HepG2 (cell line): Measurements from ENCODE around the gene NR2F6. TPM values are rescaled to one million over a fixed set of nuclear protein-coding genes. Genes with fewer than 3 reads are reported as not detected.

Experiments
- CENPBD1 ChIP-seq: sonication (generic); formaldehyde crosslinking; IDR thresholded peaks from 2 replicates; pipeline ENCODE4 v1.8.0; 2022; ENCODE audit warnings: missing genetic modification reagents, low read depth, mild to moderate bottlenecking, borderline replicate concordance
- ETS1 ChIP-seq: sonication (generic); formaldehyde crosslinking; IDR thresholded peaks from 2 replicates; pipeline ENCODE4 v1.4.0; 2020; ENCODE audit warnings: missing genetic modification reagents
- KDM5B ChIP-seq: sonication (generic); formaldehyde crosslinking; IDR thresholded peaks from 2 replicates; pipeline ENCODE4 v1.4.0; 2020; ENCODE audit warnings: missing genetic modification reagents, mild to moderate bottlenecking, borderline replicate concordance
- KMT2B ChIP-seq: IDR thresholded peaks from 2 replicates; pipeline ENCODE4 v1.6.1; 2016; ENCODE audit warnings: missing genetic modification reagents, missing compliant biosample characterization
- MEIS2 ChIP-seq: sonication (generic); formaldehyde crosslinking; IDR thresholded peaks from 2 replicates; pipeline ENCODE4 v1.9.0; 2021; ENCODE audit warnings: mild to moderate bottlenecking, missing genetic modification reagents
- MTA1 ChIP-seq: sonication (generic); formaldehyde crosslinking; IDR thresholded peaks from 2 replicates; pipeline ENCODE4 v1.4.0; 2020; ENCODE audit warnings: missing genetic modification reagents, mild to moderate bottlenecking, borderline replicate concordance
- RAD21 ChIP-seq: fragments of 450-650 bp; formaldehyde crosslinking; IDR thresholded peaks from 2 replicates; pipeline ENCODE4 v1.5.0; 2020; ENCODE audit warnings: mild to moderate bottlenecking
- RCOR2 ChIP-seq: IDR thresholded peaks from 2 replicates; pipeline ENCODE4 v1.6.1; 2016; ENCODE audit warnings: missing biosample characterization, missing genetic modification reagents
- TGIF2 ChIP-seq: IDR thresholded peaks from 2 replicates; pipeline ENCODE4 v1.6.1; 2016; ENCODE audit warnings: control low read depth, missing compliant biosample characterization
- WIZ ChIP-seq: sonication (generic); formaldehyde crosslinking; IDR thresholded peaks from 2 replicates; pipeline ENCODE4 v1.5.1; 2020; ENCODE audit warnings: mild to moderate bottlenecking, missing genetic modification reagents
- ZNF256 ChIP-seq: sonication (generic); formaldehyde crosslinking; conservative IDR thresholded peaks from 2 replicates; pipeline ENCODE4 v1.4.0; 2020; ENCODE audit warnings: missing genetic modification reagents
- ZNF30 ChIP-seq: sonication (generic); formaldehyde crosslinking; IDR thresholded peaks from 2 replicates; pipeline ENCODE4 v1.5.0; 2020; ENCODE audit warnings: mild to moderate bottlenecking, missing genetic modification reagents
- ZNF329 ChIP-seq: sonication (generic); formaldehyde crosslinking; IDR thresholded peaks from 2 replicates; pipeline ENCODE4 v1.9.0; 2021; ENCODE audit warnings: low read depth, mild to moderate bottlenecking, missing genetic modification reagents
- ZNF431 ChIP-seq: sonication (generic); formaldehyde crosslinking; IDR thresholded peaks from 2 replicates; pipeline ENCODE4 v1.9.0; 2022; ENCODE audit warnings: missing genetic modification reagents, low read depth, mild to moderate bottlenecking, borderline replicate concordance
- ZNF484 ChIP-seq: sonication (generic); formaldehyde crosslinking; IDR thresholded peaks from 2 replicates; pipeline ENCODE4 v1.5.1; 2020; ENCODE audit warnings: mild to moderate bottlenecking, low read depth, missing genetic modification reagents, borderline replicate concordance
- polyA plus RNA-seq, 8 experiments: library from polyadenylated mRNA; depleted of rRNA in 3 of 8; stranded (reverse) in 7 of 8; unstranded in 1 of 8; fragments of >200 nt; fragmentation: Illumina TruSeq in 4 of 8; extraction: Trizol in 4 of 8; gene quantifications; 2 replicates each; pipeline versions ENCODE4 v1.2.1 to v1.2.3, GENCODE V29; 2011 to 2016; ENCODE audit warnings: low read depth in 4 of 8, missing spikeins in 1 of 8, mixed read lengths in 1 of 8; ENCODE audit not compliant: insufficient read depth in 1 of 8
- total RNA-seq, 5 experiments: library from RNA; depleted of rRNA; stranded (reverse); fragments of >200 nt; fragmentation: Illumina TruSeq; extraction: Trizol; gene quantifications; 2 replicates each; pipeline ENCODE4 v1.2.3, GENCODE V29; 2016; ENCODE audit warnings: low read depth in 1 of 5
- TF ChIP-seq, protein P1 (sequence below): sonication (generic); formaldehyde crosslinking; IDR thresholded peaks from 2 replicates; pipeline ENCODE4 v1.8.1; 2022; ENCODE audit warnings: mild to moderate bottlenecking, missing genetic modification reagents
- TF ChIP-seq, protein P2 (sequence below), 2 experiments: sonication (generic) in 1 of 2; formaldehyde crosslinking in 1 of 2; IDR thresholded peaks; 2 replicates each; pipeline versions ENCODE4 v1.4.0 to v1.6.1; 2018 to 2020; ENCODE audit warnings: missing genetic modification reagents in 2 of 2, borderline replicate concordance in 1 of 2, low read depth in 1 of 2, mild to moderate bottlenecking in 1 of 2, missing biosample characterization in 1 of 2

Gene NR2F6
- total and polyA plus RNA-seq, 2 of the 13 experiments (the other 11 are each of a cell fraction or from before 2014, with no cell fraction given) = 30.9 to 72.4 TPM

DNA sequence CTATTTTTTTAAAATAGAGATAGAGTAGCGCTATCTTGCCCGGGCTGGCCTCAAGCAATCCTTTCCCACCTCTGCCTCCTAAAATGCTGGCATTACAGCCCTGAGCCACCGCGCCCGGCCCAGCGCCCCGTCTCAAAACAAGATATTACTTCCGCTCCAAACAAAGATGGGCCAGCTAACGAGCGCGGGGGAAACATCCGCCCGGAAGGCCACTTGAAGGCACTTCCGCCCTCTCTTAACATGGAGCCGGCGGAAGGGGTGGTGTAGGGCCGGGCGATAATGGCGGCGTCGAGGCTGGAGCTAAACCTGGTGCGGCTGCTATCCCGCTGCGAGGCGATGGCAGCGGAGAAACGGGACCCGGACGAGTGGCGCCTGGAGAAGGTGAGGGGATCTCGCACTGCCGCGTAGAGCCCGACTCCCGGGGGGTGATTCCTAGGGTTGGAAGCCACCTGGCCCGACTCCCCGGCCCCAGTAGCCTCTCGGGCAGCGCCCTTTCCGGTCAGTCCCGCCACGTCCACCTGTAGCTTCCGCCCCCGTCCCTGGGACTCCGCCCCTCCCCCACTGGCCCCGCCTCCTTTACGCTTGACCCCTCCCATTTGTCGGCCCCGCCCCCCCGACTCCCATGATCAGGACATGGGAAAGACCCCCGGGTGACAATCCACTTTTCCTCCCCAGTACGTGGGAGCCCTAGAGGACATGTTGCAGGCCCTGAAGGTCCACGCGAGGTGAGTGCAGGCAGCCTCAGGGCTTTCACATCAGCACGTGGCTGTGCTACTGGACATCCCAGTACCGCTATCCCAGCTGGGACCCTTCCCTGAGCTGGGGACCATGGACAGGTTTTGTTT, 30.4 kb downstream of the NR2F6 start, which contains the start of gene USE1 (continued):
- TF ChIP-seq ZNF30 (CRISPR knock-in tag) = no peak
- TF ChIP-seq, protein P1, sequence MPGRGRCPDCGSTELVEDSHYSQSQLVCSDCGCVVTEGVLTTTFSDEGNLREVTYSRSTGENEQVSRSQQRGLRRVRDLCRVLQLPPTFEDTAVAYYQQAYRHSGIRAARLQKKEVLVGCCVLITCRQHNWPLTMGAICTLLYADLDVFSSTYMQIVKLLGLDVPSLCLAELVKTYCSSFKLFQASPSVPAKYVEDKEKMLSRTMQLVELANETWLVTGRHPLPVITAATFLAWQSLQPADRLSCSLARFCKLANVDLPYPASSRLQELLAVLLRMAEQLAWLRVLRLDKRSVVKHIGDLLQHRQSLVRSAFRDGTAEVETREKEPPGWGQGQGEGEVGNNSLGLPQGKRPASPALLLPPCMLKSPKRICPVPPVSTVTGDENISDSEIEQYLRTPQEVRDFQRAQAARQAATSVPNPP (CRISPR knock-in tag) = no peak
- peak; percentile 60; the same call in 1 of the 2 replicates for TF ChIP-seq TGIF2 (CRISPR knock-in tag)
- TF ChIP-seq ZNF484 (CRISPR knock-in tag) = no peak
- TF ChIP-seq WIZ (CRISPR knock-in tag) = no peak
- TF ChIP-seq, protein P2, sequence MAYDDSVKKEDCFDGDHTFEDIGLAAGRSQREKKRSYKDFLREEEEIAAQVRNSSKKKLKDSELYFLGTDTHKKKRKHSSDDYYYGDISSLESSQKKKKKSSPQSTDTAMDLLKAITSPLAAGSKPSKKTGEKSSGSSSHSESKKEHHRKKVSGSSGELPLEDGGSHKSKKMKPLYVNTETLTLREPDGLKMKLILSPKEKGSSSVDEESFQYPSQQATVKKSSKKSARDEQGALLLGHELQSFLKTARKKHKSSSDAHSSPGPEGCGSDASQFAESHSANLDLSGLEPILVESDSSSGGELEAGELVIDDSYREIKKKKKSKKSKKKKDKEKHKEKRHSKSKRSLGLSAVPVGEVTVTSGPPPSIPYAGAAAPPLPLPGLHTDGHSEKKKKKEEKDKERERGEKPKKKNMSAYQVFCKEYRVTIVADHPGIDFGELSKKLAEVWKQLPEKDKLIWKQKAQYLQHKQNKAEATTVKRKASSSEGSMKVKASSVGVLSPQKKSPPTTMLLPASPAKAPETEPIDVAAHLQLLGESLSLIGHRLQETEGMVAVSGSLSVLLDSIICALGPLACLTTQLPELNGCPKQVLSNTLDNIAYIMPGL (CRISPR knock-in tag; IDR thresholded peaks at IDR 0.05; ENCODE audit: borderline replicate concordance in 1 of 2, low read depth in 1 of 2) = peak in 1 of 2 experiments; percentile 77; a peak in 2 of 4 replicates
- no peak for TF ChIP-seq CENPBD1
- no peak for TF ChIP-seq RCOR2 (CRISPR knock-in tag)
- TF ChIP-seq MTA1 (CRISPR knock-in tag) = no peak
- TF ChIP-seq RAD21 (CRISPR knock-in tag) = peak; percentile 68
- TF ChIP-seq KMT2B (CRISPR knock-in tag) = peak; percentile 82
- TF ChIP-seq ZNF329 = 0 out of 2 replicates have a peak, but pooled peaks have one; percentile 35
- no peak for TF ChIP-seq ETS1
- TF ChIP-seq MEIS2 (CRISPR knock-in tag) = no peak
- peak; percentile 94 for TF ChIP-seq KDM5B (CRISPR knock-in tag)
- TF ChIP-seq ZNF431 (CRISPR knock-in tag) = no peak
- no peak for TF ChIP-seq ZNF256 (CRISPR knock-in tag)
